Measurements from ENCODE around the gene ZFR2. TPM values are rescaled to one million over a fixed set of nuclear protein-coding genes. Genes with fewer than 3 reads are reported as not detected.

The ZFR2 gene
- total RNA-seq, 2 experiments from 2014 or later = 0.23 TPM; not detected in 1

DNA sequence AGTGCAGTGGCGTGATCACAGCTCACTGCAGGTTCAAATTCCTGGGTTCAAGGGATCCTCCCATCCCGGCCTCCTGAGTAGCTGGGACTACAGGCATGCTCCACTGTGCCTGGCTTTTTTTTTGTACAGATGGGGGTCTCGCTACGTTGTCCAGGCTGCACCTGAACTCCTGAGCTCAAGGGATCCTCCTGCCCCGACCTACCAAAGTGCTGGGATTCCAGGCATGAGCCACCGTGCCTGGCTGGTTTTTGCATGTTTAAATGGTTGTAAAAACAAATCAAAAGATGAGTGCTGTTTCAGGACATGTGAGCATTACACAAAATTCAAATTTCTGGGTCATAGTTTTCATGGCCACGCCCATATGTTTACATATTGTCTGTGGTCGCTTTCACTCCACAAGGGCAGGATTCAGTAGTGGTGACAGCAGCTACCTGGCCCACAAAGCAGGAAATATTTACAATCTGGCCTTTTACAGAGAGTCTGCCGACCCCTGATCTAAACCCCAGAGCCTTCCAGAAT, 88.0 kb downstream of the ZFR2 start:
- ChIA-PET CTCF (interaction anchor here (0.8 to 1.5 kb wide), 3 partner anchors 18 to 68 kb away, joined by 3 to 6 read pairs (median 3); partner anchors contain the start of gene MRPL54), POLR2A (interaction anchor here (1.5 kb wide), 3 partner anchors 10 to 17 kb away, joined by 3 to 5 read pairs (median 4); no protein-coding TSS in a partner anchor)
- Mint-ChIP-seq H3K9me3 (peaks cover 17% of the 10 kb centered on the region), H3K36me3 (ENCODE audit: low read depth) (peaks cover 39% of the 10 kb centered on the region), H3K4me1 (ENCODE audit: low read depth) (peaks cover 5% of the 10 kb centered on the region), H3K27me3 (no peaks in the 10 kb centered on the region), H3K27ac (no peak overlapping the region), H3K4me3 (no peak overlapping the region)
- no peak for DNase-seq
- ATAC-seq = no peak
- TF ChIP-seq, protein P1, sequence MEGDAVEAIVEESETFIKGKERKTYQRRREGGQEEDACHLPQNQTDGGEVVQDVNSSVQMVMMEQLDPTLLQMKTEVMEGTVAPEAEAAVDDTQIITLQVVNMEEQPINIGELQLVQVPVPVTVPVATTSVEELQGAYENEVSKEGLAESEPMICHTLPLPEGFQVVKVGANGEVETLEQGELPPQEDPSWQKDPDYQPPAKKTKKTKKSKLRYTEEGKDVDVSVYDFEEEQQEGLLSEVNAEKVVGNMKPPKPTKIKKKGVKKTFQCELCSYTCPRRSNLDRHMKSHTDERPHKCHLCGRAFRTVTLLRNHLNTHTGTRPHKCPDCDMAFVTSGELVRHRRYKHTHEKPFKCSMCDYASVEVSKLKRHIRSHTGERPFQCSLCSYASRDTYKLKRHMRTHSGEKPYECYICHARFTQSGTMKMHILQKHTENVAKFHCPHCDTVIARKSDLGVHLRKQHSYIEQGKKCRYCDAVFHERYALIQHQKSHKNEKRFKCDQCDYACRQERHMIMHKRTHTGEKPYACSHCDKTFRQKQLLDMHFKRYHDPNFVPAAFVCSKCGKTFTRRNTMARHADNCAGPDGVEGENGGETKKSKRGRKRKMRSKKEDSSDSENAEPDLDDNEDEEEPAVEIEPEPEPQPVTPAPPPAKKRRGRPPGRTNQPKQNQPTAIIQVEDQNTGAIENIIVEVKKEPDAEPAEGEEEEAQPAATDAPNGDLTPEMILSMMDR (IDR thresholded peaks at IDR 0.05) = no peak
- intact Hi-C loops (cut with micrococcal nuclease) = loop anchor here (5.0 kb wide), 1 partner anchor 41 kb away; no protein-coding TSS in a partner anchor

DNA sequence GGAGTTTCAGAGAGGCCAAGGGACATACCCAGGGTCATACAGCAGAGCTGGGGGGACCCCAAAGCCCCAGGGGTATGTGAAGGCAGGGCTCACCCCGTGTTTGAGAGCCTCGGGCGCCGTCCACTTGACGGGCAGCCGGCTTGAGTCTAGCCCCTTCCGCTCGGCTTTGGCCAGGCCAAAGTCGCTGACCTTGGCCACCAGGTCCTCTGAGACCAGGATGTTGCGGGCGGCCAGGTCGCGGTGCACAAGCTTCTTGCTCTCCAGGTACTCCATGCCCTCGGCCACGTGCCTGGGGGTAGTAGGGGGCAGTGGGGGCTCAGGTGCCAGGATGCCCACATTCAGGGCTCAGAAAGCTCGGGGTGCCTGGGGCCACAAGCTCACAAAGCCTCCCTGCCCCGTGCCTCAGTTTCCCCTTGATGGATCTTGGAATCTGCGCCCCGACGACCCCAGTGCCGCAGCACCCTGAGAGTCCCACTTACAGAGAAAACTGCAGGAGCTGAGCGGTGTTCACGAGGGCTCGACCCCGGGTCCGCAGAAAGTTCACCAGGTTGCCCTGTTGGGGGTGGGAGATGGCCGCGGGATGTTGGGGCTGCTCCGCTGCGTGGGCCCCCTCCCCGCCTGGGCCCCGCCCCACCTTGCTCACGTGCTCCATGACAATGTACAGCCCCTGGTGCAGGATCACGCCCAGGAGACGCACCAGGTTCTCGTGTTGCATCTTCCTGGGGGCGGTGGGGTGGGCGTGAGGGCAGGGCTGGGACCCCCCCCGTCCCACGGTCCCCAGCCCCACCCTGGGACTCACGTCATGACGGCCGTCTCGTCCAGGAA, 89.7 kb downstream of the ZFR2 start:
- no peaks in the 10 kb centered on the region for H3K27me3 Mint-ChIP-seq
- H3K4me3 Mint-ChIP-seq = no peak overlapping the region
- intact Hi-C loops (cut with micrococcal nuclease) = no loop called here
- H3K9me3 Mint-ChIP-seq = peaks cover 17% of the 10 kb centered on the region
- H3K27ac Mint-ChIP-seq = no peak overlapping the region
- POLR2A ChIA-PET = interaction anchor here (0.5 to 0.8 kb wide), 4 partner anchors 15 to 206 kb away, joined by 3 read pairs; partner anchors contain the start of gene EEF2
- H3K36me3 Mint-ChIP-seq (ENCODE audit: low read depth) = peaks cover 34% of the 10 kb centered on the region
- DNase-seq = no peak
- ATAC-seq = no peak
- peaks cover 2% of the 10 kb centered on the region for H3K4me1 Mint-ChIP-seq (ENCODE audit: low read depth)
- TF ChIP-seq, protein P1 (IDR thresholded peaks at IDR 0.05) = no peak
- CTCF ChIA-PET = interaction anchor here (1.5 kb wide), 1 partner anchor 43 kb away, joined by 6 read pairs; no protein-coding TSS in a partner anchor

DNA sequence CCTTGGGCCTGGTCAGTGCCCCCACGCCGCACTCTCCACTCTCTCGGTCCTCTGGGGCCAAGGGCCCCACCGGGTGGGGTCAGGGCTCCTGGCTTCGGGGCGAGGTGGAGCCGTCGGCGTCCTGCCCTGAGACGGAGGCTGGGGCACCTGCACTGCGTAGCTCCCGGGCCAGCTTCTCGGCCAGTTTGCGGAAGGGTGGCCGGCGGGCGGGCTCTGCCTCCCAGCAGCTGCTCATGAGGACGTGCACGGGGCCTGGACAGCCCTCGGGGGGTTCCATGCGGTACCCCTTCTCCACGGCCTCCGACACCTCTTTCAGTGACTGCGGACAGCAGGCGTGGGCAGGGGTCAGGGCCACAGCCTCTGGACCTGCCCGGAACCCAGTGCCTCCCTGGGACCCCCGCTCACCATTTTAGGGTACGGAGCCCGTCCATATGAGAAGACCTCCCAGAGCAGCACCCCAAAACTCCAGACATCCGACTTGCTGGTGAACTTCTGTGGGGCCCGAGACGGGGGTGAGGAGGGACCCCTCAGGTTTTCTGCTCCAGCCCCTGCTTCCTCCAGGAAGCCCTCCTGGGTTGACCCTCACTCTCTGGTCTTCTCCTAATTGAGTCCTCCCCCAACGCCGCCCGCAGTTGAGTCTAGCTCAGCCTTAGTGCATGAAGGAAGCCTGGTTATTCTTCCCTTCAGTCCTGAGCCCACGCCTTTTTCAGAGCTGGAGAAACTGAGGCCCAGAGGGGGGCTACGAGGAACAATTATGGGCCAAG, 90.6 kb downstream of the ZFR2 start:
- intact Hi-C loops (cut with micrococcal nuclease) = no loop called here
- no peaks in the 10 kb centered on the region for H3K4me1 Mint-ChIP-seq (ENCODE audit: low read depth)
- no peak for ATAC-seq
- peaks cover 30% of the 10 kb centered on the region for H3K36me3 Mint-ChIP-seq (ENCODE audit: low read depth)
- TF ChIP-seq, protein P1 (IDR thresholded peaks at IDR 0.05) = no peak
- no peak overlapping the region for H3K27ac Mint-ChIP-seq
- no peak overlapping the region for H3K4me3 Mint-ChIP-seq
- CTCF ChIA-PET = no interaction called here
- peaks cover 17% of the 10 kb centered on the region for H3K9me3 Mint-ChIP-seq
- POLR2A ChIA-PET = interaction anchor here (0.7 kb wide), 1 partner anchor 16 kb away, joined by 3 read pairs; no protein-coding TSS in a partner anchor
- H3K27me3 Mint-ChIP-seq = no peaks in the 10 kb centered on the region
- no peak for DNase-seq

DNA sequence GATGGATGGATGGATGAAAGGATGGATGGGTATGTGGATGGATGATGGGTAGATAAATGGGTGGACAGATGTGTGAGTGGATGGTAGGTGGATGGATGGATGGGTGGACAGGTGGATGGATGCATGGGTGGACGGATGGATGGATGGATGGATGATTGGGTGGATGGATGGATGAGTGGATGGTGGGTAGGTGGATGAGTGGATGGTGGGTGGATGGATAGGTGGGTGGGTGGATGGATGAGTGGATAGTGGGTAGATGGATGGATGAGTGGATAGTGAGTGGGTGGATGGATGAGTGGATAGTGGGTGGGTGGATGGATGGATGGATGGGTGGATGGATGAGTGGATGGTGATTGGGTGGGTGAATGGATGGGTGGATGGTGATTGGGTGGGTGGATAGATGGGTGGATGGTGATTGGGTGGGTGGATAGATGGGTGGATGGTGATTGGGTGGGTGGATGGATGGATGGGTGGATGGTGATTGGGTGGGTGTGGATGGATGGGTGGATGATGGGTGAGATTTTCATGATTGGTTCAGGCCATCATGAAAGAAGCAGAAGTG, 92.3 kb downstream of the ZFR2 start:
- POLR2A ChIA-PET = no interaction called here
- DNase-seq = no peak
- Mint-ChIP-seq H3K27ac (no peak overlapping the region), H3K4me3 (no peak overlapping the region), H3K36me3 (ENCODE audit: low read depth) (peaks cover 15% of the 10 kb centered on the region), H3K27me3 (no peaks in the 10 kb centered on the region), H3K9me3 (peaks cover 8% of the 10 kb centered on the region), H3K4me1 (ENCODE audit: low read depth) (no peaks in the 10 kb centered on the region)
- no peak for ATAC-seq
- TF ChIP-seq, protein P1 (IDR thresholded peaks at IDR 0.05) = no peak
- CTCF ChIA-PET = no interaction called here
- intact Hi-C loops (cut with micrococcal nuclease) = no loop called here
